ENCODE results near the gene MOCS1. TPM values are rescaled to one million over a fixed set of nuclear protein-coding genes. Genes with fewer than 3 reads are reported as not detected.

The MOCS1 gene
- total RNA-seq, 4 donors from 2014 or later = 52.0 to 128 (median 81.1) TPM

GRCh38 chr6:39873439-39873838, 60.8 kb downstream of the MOCS1 start:
- TF ChIP-seq, protein P1, sequence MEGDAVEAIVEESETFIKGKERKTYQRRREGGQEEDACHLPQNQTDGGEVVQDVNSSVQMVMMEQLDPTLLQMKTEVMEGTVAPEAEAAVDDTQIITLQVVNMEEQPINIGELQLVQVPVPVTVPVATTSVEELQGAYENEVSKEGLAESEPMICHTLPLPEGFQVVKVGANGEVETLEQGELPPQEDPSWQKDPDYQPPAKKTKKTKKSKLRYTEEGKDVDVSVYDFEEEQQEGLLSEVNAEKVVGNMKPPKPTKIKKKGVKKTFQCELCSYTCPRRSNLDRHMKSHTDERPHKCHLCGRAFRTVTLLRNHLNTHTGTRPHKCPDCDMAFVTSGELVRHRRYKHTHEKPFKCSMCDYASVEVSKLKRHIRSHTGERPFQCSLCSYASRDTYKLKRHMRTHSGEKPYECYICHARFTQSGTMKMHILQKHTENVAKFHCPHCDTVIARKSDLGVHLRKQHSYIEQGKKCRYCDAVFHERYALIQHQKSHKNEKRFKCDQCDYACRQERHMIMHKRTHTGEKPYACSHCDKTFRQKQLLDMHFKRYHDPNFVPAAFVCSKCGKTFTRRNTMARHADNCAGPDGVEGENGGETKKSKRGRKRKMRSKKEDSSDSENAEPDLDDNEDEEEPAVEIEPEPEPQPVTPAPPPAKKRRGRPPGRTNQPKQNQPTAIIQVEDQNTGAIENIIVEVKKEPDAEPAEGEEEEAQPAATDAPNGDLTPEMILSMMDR (IDR thresholded peaks at IDR 0.05; ENCODE audit: low read depth) = no peak

- TF ChIP-seq, protein P1 (IDR thresholded peaks at IDR 0.05; ENCODE audit: low read depth) = no peak
These were observed 63.3 kb downstream of the MOCS1 start for GRCh38 chr6:39870950-39871349.

DNA sequence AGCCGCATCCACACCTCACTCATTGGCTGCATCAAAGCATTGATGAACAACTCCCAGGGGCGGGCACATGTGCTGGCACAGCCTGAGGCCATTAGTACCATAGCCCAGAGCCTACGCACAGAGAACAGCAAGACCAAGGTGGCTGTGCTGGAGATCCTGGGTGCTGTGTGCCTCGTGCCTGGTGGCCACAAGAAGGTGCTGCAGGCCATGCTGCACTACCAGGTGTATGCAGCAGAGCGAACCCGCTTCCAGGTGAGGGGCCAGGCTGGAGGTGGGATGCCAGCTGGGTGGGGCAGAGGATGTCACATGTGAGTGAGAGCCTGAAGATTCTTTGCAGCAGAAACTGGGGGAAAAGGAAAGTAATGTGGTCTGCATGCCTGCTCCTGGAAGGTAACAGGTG, 66.7 kb downstream of the MOCS1 start:
- TF ChIP-seq, protein P1 (IDR thresholded peaks at IDR 0.05; ENCODE audit: low read depth) = no peak

GRCh38 chr6:39865011-39865888, 69.0 kb downstream of the MOCS1 start:
- TF ChIP-seq, protein P1 (IDR thresholded peaks at IDR 0.05; ENCODE audit: low read depth) = no peak

GRCh38 chr6:39861663-39862062, 72.6 kb downstream of the MOCS1 start:
- TF ChIP-seq, protein P1 (IDR thresholded peaks at IDR 0.05; ENCODE audit: low read depth) = no peak

GRCh38 chr6:39859025-39859424, 75.2 kb downstream of the MOCS1 start:
- TF ChIP-seq, protein P1 (IDR thresholded peaks at IDR 0.05; ENCODE audit: low read depth) = no peak

DNA sequence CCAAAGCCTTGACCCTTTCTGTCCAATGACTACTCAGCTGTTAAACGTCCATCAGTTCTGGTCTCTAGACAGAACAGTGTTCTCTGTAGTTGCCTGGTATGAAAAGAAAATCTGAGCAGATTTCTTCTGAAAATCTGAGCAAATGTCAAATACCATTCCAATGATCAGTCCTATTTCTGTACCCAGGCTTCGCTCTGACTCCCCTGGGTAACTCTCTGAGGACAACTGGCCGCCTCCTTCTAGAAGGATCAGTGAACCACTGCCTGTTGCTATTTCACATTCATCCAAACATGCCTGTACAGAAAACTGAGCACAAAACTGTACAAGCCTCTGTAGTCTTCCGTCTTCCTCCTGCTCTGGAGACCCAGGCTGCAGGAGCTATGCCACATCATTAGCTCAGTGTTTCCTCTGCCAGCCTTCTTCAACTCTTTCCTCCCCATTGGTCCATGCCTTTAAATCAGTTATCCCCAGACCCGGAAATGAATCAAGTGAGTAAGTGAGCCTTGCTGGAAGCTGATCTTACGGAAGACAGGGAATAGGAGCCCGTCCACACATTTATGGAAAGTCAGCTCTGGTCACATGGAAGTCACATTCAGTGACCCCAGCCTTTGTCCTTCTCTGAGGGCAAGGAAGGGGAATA, 78.8 kb downstream of the MOCS1 start:
- TF ChIP-seq, protein P1 (IDR thresholded peaks at IDR 0.05; ENCODE audit: low read depth) = no peak
